H1 (cell line): ENCODE data around the gene GPBP1. TPM values are rescaled to one million over a fixed set of nuclear protein-coding genes. Genes with fewer than 3 reads are reported as not detected.

Experiments
- CTCF ChIA-PET: fragments of 300-600 bp; sonication (Branson Sonifier 250); formaldehyde crosslinking; loops from one replicate; lab custom pipeline; 2021; ENCODE audit not compliant: partially characterized antibody; lab: Charles Lee
- POLR2A ChIA-PET: fragments of 300-600 bp; sonication (Branson Sonifier 250); formaldehyde crosslinking; loops from one replicate; lab custom pipeline; 2021; ENCODE audit warnings: inconsistent platforms; ENCODE audit not compliant: partially characterized antibody; lab: Charles Lee
- DNase-seq, 2 experiments: peaks; one replicate each; pipeline versions ENCODE4 v3.0.0 to v3.0.0-alpha.2; 2010 to 2022; ENCODE audit warnings: low spot score in 2 of 2, low read depth in 1 of 2, mixed read lengths in 1 of 2
- FAIRE-seq: peaks from 2 replicates; lab custom pipeline; 2011; peaks lifted over from hg19 to GRCh38; lab: Jason Lieb, UNC
- H2AFZ ChIP-seq: 2 replicates; pipeline ENCODE4 v1.8.1; 2012; ENCODE audit warnings: low read length, inconsistent platforms
- H2AK5ac ChIP-seq: 2 replicates; pipeline ENCODE4 v1.6.1; 2013; ENCODE audit warnings: low read depth, low read length
- H2BK120ac ChIP-seq: replicated peaks from 2 replicates; pipeline ENCODE3; 2013; ENCODE audit warnings: low read depth, low read length, inconsistent platforms
- H2BK12ac ChIP-seq: 2 replicates; pipeline ENCODE4 v1.6.1; 2013; ENCODE audit warnings: low read depth, low read length
- H2BK15ac ChIP-seq: 2 replicates; pipeline ENCODE4 v1.6.1; 2013; ENCODE audit warnings: low read length
- H2BK20ac ChIP-seq: 2 replicates; pipeline ENCODE4 v1.6.1; 2013; ENCODE audit warnings: low read length
- H2BK5ac ChIP-seq: 2 replicates; pipeline ENCODE4 v1.6.1; 2013; ENCODE audit warnings: low read depth, low read length
- H3K14ac ChIP-seq: 2 replicates; pipeline ENCODE4 v1.6.1; 2013; ENCODE audit warnings: inconsistent platforms; ENCODE audit not compliant: insufficient read length
- H3K18ac ChIP-seq: 2 replicates; pipeline ENCODE4 v1.6.1; 2013; ENCODE audit warnings: low read length; ENCODE audit errors: extremely low read depth
- H3K23ac ChIP-seq: 2 replicates; pipeline ENCODE4 v1.6.1; 2013; ENCODE audit warnings: inconsistent platforms; ENCODE audit not compliant: insufficient read length
- H3K23me2 ChIP-seq: 2 replicates; pipeline ENCODE4 v1.6.1; 2013; ENCODE audit warnings: low read depth, low read length
- H3K27ac ChIP-seq: 2 replicates; pipeline ENCODE4 v1.6.1; 2011; ENCODE audit warnings: low read depth, low read length, inconsistent platforms
- H3K27me3 ChIP-seq, 4 experiments: replicated peaks in 1 of 4; 1 replicate in 1 of 4; 2 replicates in 3 of 4; pipeline versions ENCODE4 v1.6.1 to v1.8.1; 2011 to 2013; ENCODE audit warnings: low read length in 3 of 4, mild to moderate bottlenecking in 3 of 4, inconsistent platforms in 2 of 4, mixed read lengths in 2 of 4, moderate library complexity in 1 of 4; ENCODE audit not compliant: control insufficient read depth in 3 of 4, insufficient read depth in 3 of 4; ENCODE audit errors: extremely low read depth in 1 of 4
- H3K36me3 ChIP-seq, 4 experiments: 2 replicates each; pipeline versions ENCODE4 v1.6.1 to v1.8.1; 2011 to 2013; ENCODE audit warnings: mild to moderate bottlenecking in 4 of 4, low read length in 3 of 4, moderate library complexity in 2 of 4, control low read depth in 1 of 4, inconsistent platforms in 1 of 4; ENCODE audit not compliant: insufficient read depth in 4 of 4, control insufficient read depth in 2 of 4
- H3K4ac ChIP-seq: replicated peaks from 2 replicates; pipeline ENCODE3; 2013; ENCODE audit warnings: low read length, low read depth, mixed read lengths, inconsistent platforms; ENCODE audit not compliant: insufficient read length
- H3K4me1 ChIP-seq, 4 experiments: replicated peaks in 1 of 4; 1 replicate in 1 of 4; 2 replicates in 3 of 4; pipeline versions ENCODE4 v1.6.1 to v1.8.1; 2011 to 2013; ENCODE audit warnings: low read length in 3 of 4, inconsistent platforms in 2 of 4, mixed read lengths in 1 of 4; ENCODE audit not compliant: insufficient read depth in 4 of 4, control insufficient read depth in 3 of 4
- H3K4me2 ChIP-seq, 2 experiments: 2 replicates each; pipeline versions ENCODE4 v1.6.1 to v1.8.1; 2011 to 2013; ENCODE audit warnings: low read depth in 2 of 2, low read length in 2 of 2, control low read depth in 1 of 2, inconsistent platforms in 1 of 2, mild to moderate bottlenecking in 1 of 2; ENCODE audit not compliant: insufficient read depth in 1 of 2
- H3K4me3 ChIP-seq, 4 experiments: fragments of 200-600, 300-600 bp in 1 of 4; sonication (generic), shearing (Covaris generic), sonication (Bioruptor Twin) in 1 of 4; 2 replicates each; pipeline versions ENCODE4 v1.5.1 to v1.8.1; 2011 to 2016; ENCODE audit warnings: low read length in 4 of 4, low read depth in 3 of 4, control low read depth in 2 of 4, inconsistent platforms in 2 of 4, mild to moderate bottlenecking in 2 of 4, mixed read lengths in 1 of 4, moderate library complexity in 1 of 4; ENCODE audit not compliant: insufficient read depth in 2 of 4; ENCODE audit errors: extremely low read depth in 1 of 4
- H3K56ac ChIP-seq: replicated peaks from 2 replicates; pipeline ENCODE3; 2013; ENCODE audit warnings: low read depth, mild to moderate bottlenecking, mixed read lengths, low read length, inconsistent platforms; ENCODE audit not compliant: insufficient read length
- H3K79me1 ChIP-seq: 2 replicates; pipeline ENCODE4 v1.6.1; 2013; ENCODE audit warnings: low read depth, low read length, control low read depth
- H3K79me2 ChIP-seq, 2 experiments: 2 replicates each; pipeline versions ENCODE4 v1.6.1 to v1.8.1; 2012 to 2013; ENCODE audit warnings: low read length in 2 of 2, mild to moderate bottlenecking in 2 of 2, inconsistent platforms in 1 of 2; ENCODE audit not compliant: insufficient read depth in 2 of 2, control insufficient read depth in 1 of 2
- H3K9ac ChIP-seq, 4 experiments: replicated peaks in 1 of 4; 1 replicate in 1 of 4; 2 replicates in 3 of 4; pipeline versions ENCODE4 v1.6.1 to v1.8.1; 2011 to 2013; ENCODE audit warnings: low read depth in 3 of 4, low read length in 3 of 4, control low read depth in 2 of 4, mild to moderate bottlenecking in 2 of 4, moderate library complexity in 2 of 4, inconsistent platforms in 1 of 4; ENCODE audit errors: extremely low read depth in 1 of 4
- H3K9me3 ChIP-seq, 2 experiments: 2 replicates each; pipeline versions ENCODE4 v1.6.1 to v1.8.1; 2012 to 2013; ENCODE audit warnings: mild to moderate bottlenecking in 2 of 2, moderate library complexity in 2 of 2, control low read depth in 1 of 2, inconsistent platforms in 1 of 2, low read depth in 1 of 2, low read length in 1 of 2, mixed read lengths in 1 of 2; ENCODE audit not compliant: insufficient read depth in 2 of 2
- H4K20me1 ChIP-seq, 2 experiments: replicated peaks in 1 of 2; 2 replicates each; pipeline versions ENCODE3 to v1.8.1; 2011 to 2013; ENCODE audit warnings: inconsistent platforms in 2 of 2, low read length in 2 of 2, mild to moderate bottlenecking in 1 of 2; ENCODE audit not compliant: insufficient read depth in 2 of 2, control insufficient read depth in 1 of 2
- H4K5ac ChIP-seq: 2 replicates; pipeline ENCODE4 v1.6.1; 2013; ENCODE audit warnings: low read length, low read depth, mixed read lengths, inconsistent platforms; ENCODE audit not compliant: insufficient read length
- H4K8ac ChIP-seq: 2 replicates; pipeline ENCODE4 v1.8.0; 2013; ENCODE audit warnings: mild to moderate bottlenecking, moderate library complexity, low read length, inconsistent platforms; ENCODE audit not compliant: insufficient read depth; ENCODE audit errors: extremely low read depth
- H4K91ac ChIP-seq: replicated peaks from 2 replicates; pipeline ENCODE3; 2013; ENCODE audit warnings: low read length, mixed read lengths, inconsistent platforms; ENCODE audit not compliant: insufficient read length
- ASH2L ChIP-seq: fragments of 200-600, 300-600 bp; sonication (generic); IDR thresholded peaks from one replicate; pipeline ENCODE4 v1.7.1; 2017; ENCODE audit warnings: low read length
- EP300 ChIP-seq, 2 experiments: IDR thresholded peaks; 1 replicate in 1 of 2; 2 replicates in 1 of 2; pipeline ENCODE4 v1.6.1; 2011 to 2012; ENCODE audit warnings: low read depth in 2 of 2, low read length in 2 of 2, mild to moderate bottlenecking in 2 of 2, borderline replicate concordance in 1 of 2, inconsistent platforms in 1 of 2, moderate library complexity in 1 of 2
- HDAC6 ChIP-seq: IDR thresholded peaks from one replicate; pipeline ENCODE4 v1.7.1; 2012; ENCODE audit warnings: low read depth, mild to moderate bottlenecking, inconsistent platforms, low read length, moderate library complexity
- MAFK ChIP-seq: IDR thresholded peaks from 2 replicates; pipeline ENCODE4 v1.6.1; 2012; ENCODE audit warnings: low read depth, mild to moderate bottlenecking, improper control_type of control experiment, low read length
- SRF ChIP-seq: IDR thresholded peaks from 2 replicates; pipeline ENCODE4 v1.6.1; 2011; ENCODE audit warnings: mild to moderate bottlenecking, low read depth, low read length, moderate library complexity
- ZNF274 ChIP-seq: IDR thresholded peaks from 2 replicates; pipeline ENCODE4 v1.7.0; 2012; ENCODE audit warnings: low read length, borderline replicate concordance; ENCODE audit errors: extremely low read depth
- WGBS, 2 experiments: shearing (Covaris generic) in 1 of 2; methylation state at CpG; one replicate each; pipeline versions ENCODE4 v1.1.6 to v1.1.7; 2013 to 2015; ENCODE audit warnings: low lambda C conversion rate in 2 of 2, mixed read lengths in 2 of 2, inconsistent platforms in 1 of 2, low coverage in 1 of 2, missing lambda C conversion rate in 1 of 2; ENCODE audit not compliant: insufficient replicate concordance in 2 of 2, insufficient coverage in 1 of 2, insufficient read length in 1 of 2; ENCODE audit errors: extremely low coverage in 1 of 2, missing lambda C conversion rate in 1 of 2; 5-methylcytosine and 5-hydroxymethylcytosine counted together
- polyA plus RNA-seq, 7 experiments: library from polyadenylated mRNA; depleted of rRNA in 3 of 7; stranded (reverse) in 5 of 7; unstranded in 2 of 7; fragments of >200 nt in 5 of 7; fragments of 200-250 nt in 2 of 7; gene quantifications; 1 replicate in 5 of 7; 2 replicates in 1 of 7; 4 replicates in 1 of 7; pipeline versions ENCODE4 v1.2.1 to v1.2.3, GENCODE V29; 2011 to 2013; ENCODE audit warnings: missing spikeins in 2 of 7, mixed read lengths in 2 of 7
- total RNA-seq: library from RNA; stranded (reverse); fragmentation: NEBNext Ultra II Directional; extraction: Animal tissue kit (Norgen Biotek cat#: 25700); gene quantifications from 2 replicates; pipeline ENCODE4 v1.2.1, GENCODE V29; 2021

Gene GPBP1
- total and polyA plus RNA-seq, 2 of the 8 experiments (the other 6 are each of a cell fraction or from before 2014, with no cell fraction given), result 29.2 to 108 TPM

DNA sequence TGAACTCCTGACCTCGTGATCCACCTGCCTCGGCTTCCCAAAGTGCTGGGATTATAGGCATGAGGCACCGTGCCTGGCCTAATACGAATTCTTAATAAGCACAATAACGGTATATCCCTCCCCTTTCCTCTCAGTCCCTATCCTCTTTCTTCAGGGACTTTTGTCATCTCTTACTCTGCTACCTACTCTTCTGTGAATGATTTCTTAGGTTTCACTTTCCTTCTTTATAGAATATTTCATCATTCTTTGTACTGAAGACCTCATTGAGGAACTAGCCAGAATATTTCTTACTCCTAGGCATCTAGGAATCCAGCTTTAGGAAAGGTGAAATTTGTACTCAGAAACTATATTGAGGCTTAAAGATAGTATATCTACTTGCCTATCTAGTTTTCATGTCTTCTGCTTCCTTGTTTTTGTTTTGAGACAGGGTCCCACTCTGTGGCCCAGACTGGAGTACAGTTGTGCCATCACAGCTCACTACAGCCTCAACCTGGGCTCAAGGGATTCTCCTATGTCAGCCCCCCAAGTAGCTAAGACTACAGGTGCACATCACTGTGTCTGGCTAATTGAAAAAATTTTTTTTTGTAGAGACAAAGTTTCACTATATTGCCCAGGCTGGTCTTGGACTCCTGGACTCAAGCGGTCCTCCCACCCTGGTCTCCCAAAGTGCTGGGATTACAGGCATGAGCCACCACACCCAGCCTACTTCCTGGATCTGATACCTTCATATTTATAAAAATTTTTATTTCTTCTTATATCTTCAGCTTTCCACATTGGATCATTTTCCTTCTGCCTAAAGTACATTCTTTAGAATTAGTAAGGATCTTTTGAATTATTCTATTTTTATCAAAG is 69.7 kb downstream of the GPBP1 start:
- Histone ChIP-seq H2BK120ac (no peak overlapping the region), H3K23ac (no peak overlapping the region), H4K5ac (no peak overlapping the region), H3K4me1 (no peaks in the 10 kb centered on the region; a peak in 1 of 7 replicates), H3K36me3 (peaks cover 0 to 34% (median 20%) of the 10 kb centered on the region in 4 experiments; a peak in 6 of 8 replicates), H3K14ac (no peak overlapping the region), H3K56ac (no peak overlapping the region), H3K9me3 (no peaks in the 10 kb centered on the region), H3K4me2 (no peak overlapping the region), H2BK15ac (no peak overlapping the region), H3K79me2 (peaks cover 0 to 7% of the 10 kb centered on the region in 2 experiments; a peak in 1 of 4 replicates), H4K91ac (no peak overlapping the region), H2BK20ac (no peak overlapping the region), H3K79me1 (no peaks in the 10 kb centered on the region), H3K27ac (no peak overlapping the region), H3K4me3 (no peak overlapping the region), H3K18ac (no peak overlapping the region), H2AK5ac (no peak overlapping the region), H2AFZ (no peak overlapping the region), H3K23me2 (no peaks in the 10 kb centered on the region), H2BK12ac (no peak overlapping the region), H4K20me1 (peaks cover 0 to 2% of the 10 kb centered on the region in 2 experiments), H3K9ac (no peak overlapping the region), H4K8ac (no peak overlapping the region), H2BK5ac (no peak overlapping the region), H3K4ac (no peak overlapping the region), H3K27me3 (no peaks in the 10 kb centered on the region)
- 92% methylated on average over 6 of the region's 6 CpGs; no CpG with 5 or more reads in 1 of the 2 experiments for WGBS, 2 experiments
- DNase-seq (no peak), FAIRE-seq (no peak)
- POLR2A ChIA-PET, result no interaction called here
- CTCF ChIA-PET, result no interaction called here
- TF ChIP-seq ZNF274 (no peak), SRF (no peak), EP300 (IDR thresholded peaks at IDR 0.05; ENCODE audit: borderline replicate concordance in 1 of 2, low read depth in 2 of 2, low read length in 2 of 2) (no peak), MAFK (no peak), HDAC6 (no peak), ASH2L (no peak)
